ENCODE results near the gene SENP7.
"Not testable (repeated sequence)": the region's sequence is repeated elsewhere in the genome, so short reads cannot be mapped to it uniquely, and the experiment has no call there.

Gene SENP7

GRCh38 chr3:101319531-101319930 is 193.5 kb downstream of the SENP7 start:
- no peak for DNase-seq

GRCh38 chr3:101312545-101312944 is 200.5 kb downstream of the SENP7 start:
- no peak for DNase-seq

DNA sequence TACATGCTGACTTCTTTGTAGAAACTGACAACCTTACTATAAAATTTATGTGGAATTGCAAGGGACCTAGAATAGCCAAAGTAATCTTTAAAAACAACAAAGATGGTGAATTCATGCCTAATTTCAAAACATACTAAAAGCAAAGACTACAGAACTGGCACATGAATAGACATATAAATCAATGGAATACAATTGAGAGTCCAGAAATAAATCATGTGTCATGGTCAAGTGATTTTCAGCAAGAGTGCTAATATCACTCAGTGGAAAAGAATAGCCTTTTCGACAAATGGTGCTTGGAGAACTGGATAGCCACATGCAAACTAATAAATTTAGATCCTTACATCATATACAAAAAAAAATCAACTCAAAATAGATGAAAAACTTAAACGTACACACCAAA is 201.3 kb downstream of the SENP7 start:
- DNase-seq = no peak

DNA sequence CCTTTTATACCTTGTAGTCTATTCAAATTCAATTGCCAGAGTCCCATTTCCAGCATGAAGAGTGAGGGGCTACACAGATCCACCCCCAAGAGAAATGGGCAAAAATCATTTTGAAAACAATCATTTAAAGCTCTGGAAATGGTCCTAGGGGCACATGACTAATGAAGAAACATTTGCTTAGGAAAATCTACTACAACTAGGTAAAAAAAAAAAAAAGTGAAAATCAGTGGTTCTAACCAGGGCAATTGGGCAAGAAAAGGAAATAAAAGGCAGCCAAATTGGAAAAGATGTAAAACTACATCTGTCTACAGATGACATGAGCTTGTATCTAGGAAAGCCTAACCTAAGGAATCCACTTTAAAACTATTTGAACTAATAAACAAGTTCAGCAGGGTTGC is 202.0 kb downstream of the SENP7 start:
- DNase-seq = no peak

DNA sequence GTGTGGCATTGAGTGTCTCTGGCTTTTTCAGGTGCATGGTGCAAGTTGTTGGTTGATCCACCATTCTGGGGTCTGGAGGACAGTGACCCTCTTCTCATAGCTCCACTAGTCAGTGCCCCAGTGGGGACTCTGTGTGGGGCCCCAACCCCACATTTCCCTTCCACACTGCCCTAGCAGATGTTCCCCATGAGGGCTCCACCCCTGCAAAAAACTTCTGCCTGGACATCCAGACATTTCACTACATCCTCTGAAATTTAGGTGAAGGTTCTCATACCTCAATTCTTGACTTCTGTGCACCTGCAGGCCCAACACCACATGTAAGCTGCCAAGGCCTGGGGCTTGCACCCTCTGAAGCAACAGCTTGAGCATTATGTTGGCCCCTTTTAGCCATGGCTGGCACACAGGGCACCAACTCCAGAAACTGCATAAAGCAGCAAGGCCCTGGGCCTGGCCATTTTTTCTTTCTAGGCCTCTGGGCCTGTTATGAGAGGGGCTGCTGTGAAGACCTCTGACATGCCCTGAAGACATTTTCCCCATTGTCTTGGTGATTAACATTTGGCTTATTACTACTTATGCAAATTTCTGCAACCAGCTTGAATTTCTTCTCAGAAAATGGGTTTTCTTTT is 204.8 kb downstream of the SENP7 start:
- DNase-seq = not testable (repeated sequence)

- no peak for DNase-seq
Observed at GRCh38 chr3:101303836-101304235, 209.2 kb downstream of the SENP7 start.

DNA sequence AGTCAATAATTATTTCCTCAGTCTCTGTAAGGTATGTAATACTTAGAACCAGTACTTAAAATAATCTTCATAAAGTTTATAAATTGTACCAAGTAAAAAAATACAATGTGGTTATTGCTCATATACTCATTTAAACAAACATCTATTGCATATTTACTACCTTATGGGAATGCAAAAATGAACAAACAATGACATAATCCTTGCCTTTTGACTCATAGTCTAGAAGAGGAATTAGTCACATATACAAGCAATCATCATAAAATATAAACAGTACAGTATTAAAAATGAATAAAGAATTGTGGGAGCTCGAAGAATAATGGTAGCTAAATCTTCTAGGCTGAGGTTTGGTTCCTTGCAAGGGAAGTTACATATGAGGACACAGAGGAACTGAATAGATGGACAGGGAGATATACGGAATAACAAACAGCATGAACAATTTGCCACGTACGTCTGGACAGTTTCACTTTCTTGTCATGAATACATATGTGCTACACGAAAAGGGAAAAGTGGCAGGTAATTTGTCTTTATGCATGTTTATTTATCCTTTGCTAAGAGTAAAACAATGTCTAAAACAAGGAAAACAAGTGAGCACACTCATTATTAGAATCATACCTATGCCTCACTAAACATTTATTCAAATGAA is 209.8 kb downstream of the SENP7 start:
- DNase-seq = no peak

DNA sequence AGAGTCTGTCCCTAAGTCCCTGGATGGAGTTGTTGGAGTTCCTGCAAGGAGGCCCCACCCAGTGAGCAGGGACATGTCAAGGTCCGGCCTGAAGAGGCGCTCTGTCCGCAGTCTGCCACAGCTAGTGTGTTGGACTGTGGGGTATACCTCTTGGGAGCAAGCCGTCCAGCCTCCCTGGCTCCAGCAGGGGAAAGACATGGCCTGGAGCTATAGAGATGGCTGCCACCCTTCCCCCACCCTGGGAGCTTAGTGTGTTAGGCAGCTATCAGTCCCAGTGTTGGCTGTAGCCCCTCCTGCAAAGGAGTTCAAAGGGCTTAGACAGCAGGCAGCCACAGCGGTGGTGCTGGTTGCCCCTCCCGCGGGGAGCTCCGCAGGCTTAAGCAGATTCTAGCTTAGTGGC is 212.9 kb downstream of the SENP7 start:
- DNase-seq = no peak

DNA sequence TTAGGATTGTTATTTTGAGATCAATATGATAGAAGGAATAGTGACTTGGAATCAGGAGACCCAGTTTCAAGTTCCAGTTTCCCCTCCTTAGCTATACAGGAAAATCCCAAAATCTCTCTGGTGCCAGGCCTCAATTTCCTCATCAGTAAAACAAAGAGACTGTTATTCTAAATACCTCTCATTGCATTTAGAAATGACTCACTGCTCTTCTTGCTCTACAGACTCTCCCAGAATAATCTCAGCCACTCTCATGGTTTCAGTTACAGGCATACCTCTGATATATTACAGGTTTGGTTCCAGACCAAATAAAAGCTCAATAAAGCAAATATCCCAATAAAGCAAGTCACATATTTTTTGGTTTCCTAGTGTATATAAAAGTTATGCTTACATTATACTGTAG is 221.0 kb downstream of the SENP7 start:
- DNase-seq = no peak

DNA sequence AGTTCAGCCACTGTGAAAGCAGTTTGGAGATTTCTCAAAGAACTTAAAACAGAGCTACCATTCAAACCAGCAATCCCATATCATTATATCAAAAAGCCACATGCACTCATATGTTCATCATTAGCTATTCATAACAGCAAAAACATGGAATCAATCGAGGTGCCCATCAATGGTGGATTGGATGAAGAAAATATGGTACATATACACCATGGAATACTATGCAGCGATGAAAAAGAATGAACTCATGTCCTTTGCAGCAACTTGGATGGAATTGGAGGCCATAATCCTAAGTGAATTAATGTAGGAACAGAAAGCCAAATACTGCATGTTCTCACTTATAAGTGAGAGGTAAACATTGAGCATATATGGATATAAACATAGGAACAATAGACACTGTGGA is 224.7 kb downstream of the SENP7 start:
- no peak for DNase-seq

DNA sequence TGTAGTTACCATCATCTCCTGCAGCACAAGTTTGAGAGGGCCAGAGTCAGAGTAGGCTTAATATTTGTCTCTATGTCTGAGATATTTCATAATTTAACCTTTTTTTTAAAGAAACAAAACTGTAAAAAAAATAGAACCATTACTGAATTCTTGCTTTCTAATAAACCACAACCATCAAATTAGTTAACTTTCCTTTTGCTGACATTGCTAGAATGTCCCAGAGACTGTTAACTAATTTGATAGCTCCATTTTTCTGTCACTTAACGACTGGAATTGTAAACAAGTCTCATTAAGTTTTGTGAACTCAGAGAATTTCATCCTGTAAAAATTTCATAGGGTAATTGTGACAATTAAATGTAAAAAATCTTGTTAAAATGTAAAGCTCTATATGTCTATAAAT is 228.3 kb downstream of the SENP7 start:
- no peak for DNase-seq

GRCh38 chr3:101281521-101282030 is 231.4 kb downstream of the SENP7 start:
- DNase-seq = no peak

- no peak for DNase-seq
Observed at GRCh38 chr3:101279765-101280385, 233.1 kb downstream of the SENP7 start.

- no peak for DNase-seq
Observed at GRCh38 chr3:101279162-101279561, 233.8 kb downstream of the SENP7 start.

- no peak for DNase-seq
Observed at GRCh38 chr3:101278727-101279126, 234.3 kb downstream of the SENP7 start.

Data from NK-92 treated with Interleukin-12 subunit alpha and Interleukin-12 subunit beta, amount 100 ng/mL, for 24 hours (cell line).